Mammary epithelial cell (primary cell): ENCODE results near the gene ERICH4.

Experiments
- EZH2 ChIP-seq: IDR thresholded peaks from 2 replicates; pipeline ENCODE4 v1.6.1; 2012; ENCODE audit warnings: low read length, inconsistent platforms, borderline replicate concordance
- TF ChIP-seq, protein P1 (sequence below), 2 donors: IDR thresholded peaks in 1 of 2; conservative IDR thresholded peaks in 1 of 2; 2 replicates each; pipeline ENCODE4 v1.5.1; 2011 to 2012; ENCODE audit warnings: inconsistent platforms in 2 of 2, low read length in 2 of 2, mild to moderate bottlenecking in 2 of 2, control low read depth in 1 of 2, low read depth in 1 of 2; ENCODE audit not compliant: insufficient read depth in 1 of 2; ENCODE audit errors: extremely low read depth in 1 of 2

DNA sequence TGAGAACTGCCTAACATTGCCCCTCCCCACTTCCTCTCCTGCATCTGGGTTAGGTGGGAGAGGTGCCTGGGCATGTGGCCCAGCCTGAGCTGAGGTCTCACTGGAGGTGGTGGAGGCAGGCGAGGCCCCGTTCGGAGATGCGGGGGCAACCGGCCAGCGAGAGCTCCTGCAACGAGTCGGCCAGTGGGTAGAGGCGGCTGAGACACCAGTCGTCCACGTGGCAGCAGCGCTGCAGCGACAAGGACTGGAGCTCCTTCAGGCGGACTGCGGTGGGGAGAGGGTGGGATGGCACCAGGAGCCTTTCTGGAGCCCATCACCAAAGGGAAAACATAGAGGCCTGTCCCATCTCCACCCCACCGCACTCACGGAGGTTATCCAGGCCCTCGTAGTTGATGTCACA is 9.8 kb upstream of the ERICH4 start:
- TF ChIP-seq, protein P1, sequence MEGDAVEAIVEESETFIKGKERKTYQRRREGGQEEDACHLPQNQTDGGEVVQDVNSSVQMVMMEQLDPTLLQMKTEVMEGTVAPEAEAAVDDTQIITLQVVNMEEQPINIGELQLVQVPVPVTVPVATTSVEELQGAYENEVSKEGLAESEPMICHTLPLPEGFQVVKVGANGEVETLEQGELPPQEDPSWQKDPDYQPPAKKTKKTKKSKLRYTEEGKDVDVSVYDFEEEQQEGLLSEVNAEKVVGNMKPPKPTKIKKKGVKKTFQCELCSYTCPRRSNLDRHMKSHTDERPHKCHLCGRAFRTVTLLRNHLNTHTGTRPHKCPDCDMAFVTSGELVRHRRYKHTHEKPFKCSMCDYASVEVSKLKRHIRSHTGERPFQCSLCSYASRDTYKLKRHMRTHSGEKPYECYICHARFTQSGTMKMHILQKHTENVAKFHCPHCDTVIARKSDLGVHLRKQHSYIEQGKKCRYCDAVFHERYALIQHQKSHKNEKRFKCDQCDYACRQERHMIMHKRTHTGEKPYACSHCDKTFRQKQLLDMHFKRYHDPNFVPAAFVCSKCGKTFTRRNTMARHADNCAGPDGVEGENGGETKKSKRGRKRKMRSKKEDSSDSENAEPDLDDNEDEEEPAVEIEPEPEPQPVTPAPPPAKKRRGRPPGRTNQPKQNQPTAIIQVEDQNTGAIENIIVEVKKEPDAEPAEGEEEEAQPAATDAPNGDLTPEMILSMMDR (conservative IDR thresholded peaks at IDR 0.05 in 1 of 2, IDR thresholded peaks at IDR 0.05 in 1 of 2; ENCODE audit: extremely low read depth in 1 of 2, insufficient read depth in 1 of 2, low read depth in 1 of 2, low read length in 2 of 2) = no peak
- TF ChIP-seq EZH2 = no peak
